NCI-H1105 treated with DMSO at 0.1 percent for 48 hours (cell line): ENCODE data around the gene NFIA.

ENCODE experiments used
- DNase-seq: peaks from one replicate; lab custom pipeline; 2025; lab: John Stamatoyannopoulos, UW

The NFIA gene

DNA sequence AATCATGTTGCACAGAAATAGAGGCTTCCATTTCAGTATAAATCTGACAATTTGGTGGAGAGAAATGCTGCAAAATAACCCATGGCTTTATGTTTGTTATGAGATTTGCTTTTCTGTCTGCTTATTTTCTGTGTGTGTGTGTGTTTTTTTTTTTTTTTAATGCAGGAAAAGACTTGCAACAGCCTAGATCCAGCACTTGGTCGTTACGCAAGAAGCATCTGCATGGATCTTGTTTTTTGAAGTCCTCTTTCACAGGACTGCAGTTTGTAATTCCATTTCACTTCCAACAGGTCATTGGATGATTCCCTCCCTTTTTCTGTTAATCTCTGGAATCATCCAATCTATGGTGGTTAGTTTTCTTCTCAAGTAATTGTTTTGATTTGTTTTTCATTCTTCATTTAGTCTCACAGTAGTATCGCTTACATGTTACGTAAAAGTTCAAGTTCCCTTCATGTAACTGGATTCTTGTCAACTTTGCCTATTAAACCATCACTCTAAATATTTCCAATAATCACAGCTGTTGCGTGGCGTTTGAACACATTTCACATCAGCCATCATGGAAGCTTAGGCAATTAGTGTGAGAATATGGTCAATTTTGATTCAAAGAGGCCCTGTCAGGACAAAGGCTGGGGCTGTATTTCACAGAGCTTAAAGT, 312.9 kb downstream of the NFIA start:
- no peak for DNase-seq

DNA sequence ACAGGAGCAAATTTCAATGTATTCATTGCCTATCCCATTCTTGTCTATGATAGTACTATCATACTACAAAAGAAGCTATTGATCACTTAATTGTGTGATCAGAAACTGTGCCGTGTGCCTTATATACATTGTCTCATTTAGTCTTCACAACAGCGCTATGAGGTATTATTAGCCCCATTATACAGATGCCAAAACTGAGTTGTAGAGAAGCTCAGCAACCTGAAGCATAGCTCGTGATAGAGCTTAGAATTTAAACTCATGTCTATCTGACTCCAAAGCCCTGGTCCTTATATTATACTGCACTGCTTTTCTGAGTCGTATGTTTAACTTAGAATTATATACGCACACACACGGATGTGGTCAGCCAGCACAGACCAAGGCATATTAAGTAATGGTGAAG, 315.1 kb downstream of the NFIA start:
- no peak for DNase-seq

DNA sequence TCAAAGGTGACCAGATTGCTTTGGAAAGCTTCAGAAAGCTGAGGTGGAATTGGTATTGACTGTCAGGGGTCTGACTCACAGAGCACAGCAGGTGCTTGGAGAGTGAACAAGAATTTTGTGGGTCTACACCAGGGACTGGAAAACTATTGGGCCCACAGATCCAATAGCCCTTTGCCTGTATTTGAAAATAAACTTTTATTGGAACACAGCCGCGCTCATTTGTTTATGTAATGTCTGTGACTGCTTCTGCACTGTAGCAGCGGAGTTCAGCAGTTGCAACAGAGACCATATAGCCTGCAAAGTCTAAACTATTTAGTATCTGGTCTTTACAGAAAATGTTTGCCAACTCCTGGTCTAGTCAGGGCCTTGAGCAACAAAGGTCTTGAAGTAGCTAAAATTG, 315.6 kb downstream of the NFIA start:
- no peak for DNase-seq

DNA sequence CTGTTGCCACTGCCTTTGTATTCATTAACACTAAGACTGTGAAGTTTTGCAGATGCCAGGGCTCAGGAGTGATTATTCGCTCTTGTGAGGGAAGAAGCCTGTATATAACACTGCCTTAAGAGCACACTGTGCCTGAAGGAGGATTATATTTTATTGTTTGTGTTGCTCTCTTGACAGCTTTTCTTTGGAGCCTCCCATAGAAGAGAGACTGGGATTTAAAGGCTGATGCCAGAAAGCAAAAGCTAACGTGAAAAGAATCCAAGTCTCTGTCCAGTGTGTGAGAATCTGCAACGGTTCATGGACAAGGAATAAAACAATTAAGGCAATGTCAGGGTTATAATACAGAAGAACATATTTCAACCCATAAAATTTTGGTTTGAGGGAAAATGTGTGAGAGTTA, 316.8 kb downstream of the NFIA start:
- no peak for DNase-seq

DNA sequence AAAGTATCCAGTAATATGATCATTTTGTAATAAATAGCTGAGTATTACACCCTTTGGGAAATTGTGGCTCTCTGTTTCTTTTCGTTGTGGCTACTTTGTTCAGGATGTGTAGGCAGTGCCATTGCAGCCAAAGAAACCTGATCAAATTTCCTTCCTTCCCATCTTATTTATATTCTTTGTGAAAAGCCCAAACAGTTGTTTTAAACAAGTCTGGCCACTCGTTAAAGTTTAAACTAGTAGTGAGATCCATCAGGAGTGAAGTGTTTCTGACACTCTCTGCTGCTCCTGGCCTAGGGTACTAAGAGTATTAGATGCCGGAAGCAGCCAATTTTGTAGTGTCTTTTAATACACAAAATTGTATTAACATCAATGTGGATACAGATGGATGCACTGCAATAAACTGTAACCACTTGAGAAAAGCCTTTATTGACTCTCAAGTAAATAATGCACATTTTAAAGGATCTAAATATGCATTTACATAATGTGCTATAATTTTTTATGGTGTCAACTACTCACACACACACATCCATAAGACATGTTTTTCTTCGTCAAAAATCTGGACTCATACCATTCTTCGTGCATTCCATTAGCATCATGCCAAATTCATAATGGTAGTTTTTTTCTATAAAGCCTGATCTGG, 317.9 kb downstream of the NFIA start:
- no peak for DNase-seq

DNA sequence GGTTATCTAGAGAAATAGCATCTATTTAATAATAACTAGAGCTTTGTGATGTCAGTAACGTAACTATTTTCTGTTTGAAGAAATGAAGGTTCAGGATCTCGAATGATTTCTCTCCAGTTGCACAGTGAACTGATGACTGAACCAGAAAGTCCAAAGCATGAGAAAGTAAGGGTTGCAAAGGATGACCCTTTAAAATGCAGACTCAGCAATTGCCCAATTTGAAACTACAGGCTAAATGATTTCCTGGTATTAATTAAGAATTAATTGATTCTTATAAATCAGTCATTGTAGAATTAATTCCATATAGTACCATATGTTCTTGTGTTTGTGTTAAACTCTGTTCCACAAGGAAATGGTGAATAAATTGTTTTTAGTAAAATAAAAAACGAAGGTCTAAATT, 318.6 kb downstream of the NFIA start:
- DNase-seq: no peak

DNA sequence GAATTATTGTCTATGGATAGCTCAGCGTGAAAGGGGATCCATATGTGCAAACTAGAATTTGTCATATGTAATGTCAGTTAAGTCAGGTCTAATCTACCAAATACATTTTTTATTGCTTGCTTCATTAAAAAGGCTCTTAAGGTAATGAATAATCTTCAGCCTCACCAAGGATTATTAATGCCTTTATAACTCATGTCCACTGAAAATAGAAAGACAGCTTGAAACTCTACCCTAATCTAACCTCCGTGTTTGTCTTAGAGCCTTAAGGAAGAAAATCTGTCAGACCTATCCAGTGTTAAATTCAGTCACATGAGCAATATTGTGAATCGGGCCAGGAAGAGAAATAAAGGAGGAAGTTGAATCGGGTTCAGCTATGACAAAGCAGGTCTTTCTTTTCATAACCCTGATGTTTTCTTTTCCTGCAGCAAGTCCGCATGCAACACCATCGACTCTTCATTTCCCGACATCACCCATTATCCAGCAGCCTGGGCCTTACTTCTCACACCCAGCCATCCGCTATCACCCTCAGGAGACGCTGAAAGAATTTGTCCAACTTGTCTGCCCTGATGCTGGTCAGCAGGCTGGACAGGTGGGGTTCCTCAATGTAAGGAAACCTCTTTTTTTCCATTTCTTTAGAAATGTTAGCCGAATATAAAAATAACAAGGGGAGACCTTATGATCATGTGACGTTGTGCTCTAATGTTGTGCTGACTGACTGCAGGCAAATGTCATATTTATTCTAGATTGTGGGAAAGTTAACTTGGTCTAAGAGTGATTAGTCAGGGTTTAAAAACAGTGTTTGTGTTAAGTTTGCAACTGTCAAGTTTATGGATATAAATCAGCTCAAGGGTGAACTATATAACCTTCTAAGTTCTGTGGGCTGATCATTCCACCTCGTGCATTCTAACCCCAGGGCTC, 321.6 kb downstream of the NFIA start:
- no peak for DNase-seq

DNA sequence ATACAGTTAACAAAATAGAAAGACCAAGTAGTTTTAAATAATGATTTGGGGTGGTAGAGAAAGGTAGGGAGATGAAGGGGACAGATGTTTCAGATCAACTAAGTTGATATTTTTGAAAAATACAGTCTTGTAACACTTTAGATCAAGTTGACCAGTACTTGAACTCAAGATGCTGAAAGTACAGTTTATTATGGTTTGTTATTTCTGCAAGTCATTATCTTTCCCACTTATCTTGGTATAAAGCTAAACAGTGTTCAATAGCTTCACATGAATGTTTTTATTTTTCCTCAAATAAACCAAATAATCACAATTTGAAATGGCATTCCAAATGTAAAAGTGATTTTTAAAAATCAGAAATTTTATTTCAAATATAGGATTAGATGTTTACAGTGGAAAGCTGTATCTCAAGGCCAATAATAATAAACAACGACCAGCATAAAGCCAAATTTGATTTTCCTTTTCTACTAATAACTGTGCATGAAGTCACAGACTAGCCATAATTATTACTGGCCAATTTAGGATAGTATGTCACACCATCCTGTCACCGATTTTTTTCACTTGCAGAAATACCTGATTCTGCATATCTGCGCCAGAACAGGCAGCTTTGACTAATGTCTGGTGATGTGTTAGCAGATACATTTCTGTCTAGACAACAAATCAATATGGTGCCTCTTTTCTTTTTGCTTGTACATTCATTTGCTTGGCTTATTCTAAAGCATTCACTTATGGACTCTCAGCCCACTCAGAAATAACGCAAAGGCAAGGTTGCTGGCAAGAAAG, 322.4 kb downstream of the NFIA start:
- no peak for DNase-seq

DNA sequence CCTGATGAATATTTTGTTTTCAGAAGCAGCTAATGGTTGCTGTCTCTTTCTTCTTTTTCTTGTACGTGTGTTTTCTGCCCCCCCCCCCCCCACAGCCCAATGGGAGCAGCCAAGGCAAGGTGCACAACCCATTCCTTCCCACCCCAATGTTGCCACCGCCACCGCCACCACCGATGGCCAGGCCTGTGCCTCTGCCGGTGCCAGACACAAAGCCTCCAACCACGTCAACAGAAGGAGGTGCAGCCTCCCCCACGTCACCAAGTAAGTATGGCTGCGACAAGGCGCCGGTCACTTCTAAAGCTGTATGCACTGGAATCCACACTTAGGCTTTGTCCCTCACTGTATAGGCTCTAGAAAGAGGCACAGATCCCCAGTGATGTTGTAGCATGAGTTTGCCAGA, 324.1 kb downstream of the NFIA start:
- DNase-seq: no peak

DNA sequence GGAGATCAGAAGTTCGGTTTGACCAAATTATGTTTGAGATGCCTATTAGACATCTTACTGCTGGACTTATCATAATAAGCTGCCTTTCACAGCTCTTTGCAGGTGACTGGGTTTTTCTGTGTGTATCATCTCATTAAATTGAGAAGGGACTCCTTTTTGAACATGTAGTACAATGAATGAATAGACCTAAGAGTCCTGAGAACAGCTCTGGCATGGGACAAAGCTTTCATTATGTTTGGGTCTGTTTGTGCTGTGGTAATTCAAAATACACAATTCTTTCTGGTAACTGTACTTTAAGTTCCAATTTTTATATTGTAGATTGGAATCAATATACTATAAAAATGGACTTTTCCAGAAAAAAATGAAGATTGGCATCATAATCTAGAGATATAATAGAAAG, 330.2 kb downstream of the NFIA start:
- DNase-seq: no peak

DNA sequence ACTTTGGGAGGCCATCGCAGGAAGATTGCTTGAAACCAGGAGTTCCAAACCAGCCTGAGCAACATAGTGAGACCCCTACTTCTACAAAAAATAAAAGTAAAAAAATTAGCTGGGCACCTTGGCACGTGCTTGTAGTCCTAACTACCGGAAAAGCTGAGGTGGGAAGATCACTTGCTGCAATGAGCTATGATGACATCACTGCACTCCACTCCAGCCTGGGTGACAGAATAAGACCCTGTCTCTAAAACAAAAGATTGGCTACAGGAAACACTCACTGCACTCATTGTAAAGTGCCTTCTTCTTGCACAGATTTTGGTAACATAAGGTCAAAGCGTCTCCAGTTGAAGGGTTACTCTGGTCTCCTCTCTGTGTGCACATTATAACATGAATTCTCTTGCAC, 336.8 kb downstream of the NFIA start:
- DNase-seq: no peak

DNA sequence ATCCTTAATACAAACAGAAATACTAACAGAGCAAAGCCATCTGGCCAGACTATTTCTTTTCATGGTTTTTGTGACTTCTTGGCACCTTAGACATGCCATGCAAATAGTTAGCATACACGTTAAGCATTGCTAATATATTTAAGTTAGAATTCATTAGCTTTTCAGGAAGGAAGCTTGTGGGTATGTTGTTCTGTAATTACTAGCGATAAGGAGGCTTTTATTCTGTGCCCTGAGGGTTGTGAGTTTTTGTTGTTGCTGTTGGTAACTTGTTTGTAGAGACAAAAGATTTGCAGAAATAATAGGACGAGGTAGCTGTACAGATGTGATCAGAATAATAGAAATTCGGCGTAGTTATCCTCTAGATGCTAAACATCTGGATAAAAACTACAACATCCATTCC, 337.3 kb downstream of the NFIA start:
- no peak for DNase-seq

DNA sequence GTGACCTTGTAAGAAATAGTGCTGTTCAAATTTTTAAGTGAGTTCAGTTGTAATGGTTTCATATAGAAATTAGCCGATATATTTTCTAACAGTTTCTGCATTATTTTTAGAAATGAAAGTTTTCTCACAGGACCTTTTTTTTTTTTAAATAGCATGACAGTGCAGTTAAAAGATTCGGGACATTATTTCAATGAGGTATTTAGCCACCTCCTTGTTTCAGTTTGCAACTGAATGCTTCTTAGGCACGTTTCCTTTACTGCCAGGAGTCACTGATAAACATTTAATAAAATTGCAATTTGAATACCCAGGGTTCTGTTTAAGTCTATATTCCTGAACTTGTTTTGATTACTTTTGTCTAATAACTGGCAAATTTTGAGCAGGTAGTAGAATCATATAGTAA, 337.9 kb downstream of the NFIA start:
- no peak for DNase-seq

DNA sequence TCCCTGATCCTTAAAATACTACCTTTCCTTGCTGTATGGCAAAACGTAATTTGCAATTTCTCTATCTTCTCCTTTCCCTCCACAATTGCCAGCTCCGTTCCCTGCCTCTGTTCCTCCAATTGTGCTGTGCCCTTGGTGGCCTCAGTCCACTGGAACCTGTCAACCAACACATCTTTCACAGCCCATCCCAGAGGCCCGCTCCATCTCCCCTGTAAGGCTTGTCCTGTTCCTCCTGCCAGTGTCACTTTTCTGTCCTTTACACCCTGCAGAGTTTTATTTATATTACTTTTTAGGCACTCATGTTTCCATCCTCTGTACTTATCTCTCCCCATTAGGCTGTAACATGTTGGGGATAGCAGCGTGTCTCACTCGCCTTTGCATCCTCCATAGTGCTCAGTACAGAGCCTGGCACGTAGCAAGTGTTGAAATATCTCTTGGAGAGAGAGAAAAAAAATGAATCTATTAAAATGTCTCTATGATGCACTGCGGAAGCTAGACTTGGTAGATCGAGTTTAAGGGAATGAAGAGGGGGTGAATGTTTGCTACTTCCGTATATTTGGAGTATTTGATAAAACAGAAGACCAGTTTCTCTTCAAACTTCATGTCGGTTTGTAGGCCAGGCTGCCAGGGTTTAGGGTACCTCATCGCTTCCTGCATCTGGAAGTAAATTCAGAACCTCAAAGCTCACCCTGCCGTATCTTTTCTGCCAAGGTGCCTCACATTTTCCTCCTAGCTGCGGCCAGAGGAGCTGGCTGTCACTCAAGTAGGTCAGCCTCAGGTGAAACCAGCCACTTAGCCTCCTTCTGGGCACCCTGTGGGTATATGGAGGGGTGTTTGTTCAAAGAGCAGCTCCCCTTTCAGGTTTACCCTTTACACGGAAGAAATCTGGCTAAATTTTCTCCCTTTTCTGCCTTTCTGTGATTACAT, 338.8 kb downstream of the NFIA start:
- no peak for DNase-seq

DNA sequence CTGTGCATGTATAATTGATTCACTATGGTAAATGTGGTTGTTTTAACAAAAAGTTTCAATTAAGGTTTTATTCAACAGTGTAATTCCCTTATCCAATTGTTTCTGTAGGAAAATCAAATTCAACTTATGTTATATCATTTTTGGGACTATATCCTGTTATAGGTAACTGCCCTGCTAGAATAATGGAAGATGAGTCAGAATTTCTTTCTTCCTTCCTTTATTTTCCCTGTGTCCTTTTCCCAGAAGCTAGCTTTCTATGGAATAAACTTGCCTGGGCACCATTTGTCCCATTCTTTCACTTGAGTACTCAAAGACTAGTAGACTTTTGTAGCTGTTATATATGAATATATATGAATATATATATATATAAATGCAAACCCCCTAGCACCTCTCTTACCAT, 341.3 kb downstream of the NFIA start:
- DNase-seq: no peak

DNA sequence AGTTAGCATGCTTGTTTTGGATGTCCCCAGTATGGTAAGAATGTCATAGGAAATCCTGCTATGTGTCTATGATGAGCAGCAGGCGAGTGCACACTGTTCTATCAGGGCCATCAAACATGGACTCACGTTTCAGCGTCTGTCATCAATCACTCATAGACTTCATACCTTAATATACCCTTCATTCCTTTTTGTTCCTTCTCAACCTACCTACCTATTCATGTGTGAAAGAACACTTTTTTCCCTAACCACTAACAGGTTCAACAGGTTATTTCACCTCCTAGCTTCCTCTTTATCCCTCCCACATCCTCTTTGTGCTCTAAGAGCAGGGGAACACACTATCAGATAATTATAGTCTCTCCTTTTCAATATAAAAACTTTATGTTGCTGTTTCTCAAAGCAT, 342.0 kb downstream of the NFIA start:
- DNase-seq: peak; percentile 30

DNA sequence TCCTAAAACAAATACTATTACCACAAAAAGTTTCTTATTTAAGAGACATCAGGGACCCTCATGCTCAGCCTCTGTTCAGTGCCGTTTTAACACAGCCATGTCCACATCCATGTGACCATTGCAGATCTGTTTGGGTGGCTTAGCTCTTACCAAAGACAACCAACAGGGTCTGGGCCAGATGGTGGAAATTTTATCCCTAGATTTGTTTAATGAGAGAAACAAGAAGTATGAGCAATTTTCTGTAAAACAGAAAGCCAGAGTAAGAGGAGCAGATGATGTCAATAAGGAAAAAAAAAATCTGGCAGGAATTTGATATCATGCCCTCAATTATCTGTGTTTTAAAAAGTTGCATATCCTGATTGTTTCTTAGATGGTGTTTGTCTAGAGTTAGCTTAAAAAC, 342.7 kb downstream of the NFIA start:
- no peak for DNase-seq

DNA sequence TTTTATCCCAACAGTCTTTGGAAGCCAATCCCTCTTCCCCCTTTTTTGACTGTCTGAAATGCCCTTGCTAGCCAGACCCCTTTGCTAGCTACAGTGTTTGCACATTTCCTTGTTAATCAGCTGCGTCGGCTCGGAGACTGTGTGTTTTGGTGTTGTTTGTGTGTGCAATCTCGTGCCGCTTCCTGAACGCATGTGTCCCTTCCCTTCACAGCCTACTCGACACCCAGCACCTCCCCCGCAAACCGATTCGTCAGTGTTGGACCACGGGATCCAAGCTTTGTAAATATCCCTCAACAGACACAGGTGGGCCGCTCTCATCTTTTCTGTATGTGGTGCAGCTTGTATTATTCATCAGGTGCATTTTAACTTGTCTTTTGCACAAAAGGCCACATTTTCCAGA, 343.9 kb downstream of the NFIA start:
- no peak for DNase-seq

DNA sequence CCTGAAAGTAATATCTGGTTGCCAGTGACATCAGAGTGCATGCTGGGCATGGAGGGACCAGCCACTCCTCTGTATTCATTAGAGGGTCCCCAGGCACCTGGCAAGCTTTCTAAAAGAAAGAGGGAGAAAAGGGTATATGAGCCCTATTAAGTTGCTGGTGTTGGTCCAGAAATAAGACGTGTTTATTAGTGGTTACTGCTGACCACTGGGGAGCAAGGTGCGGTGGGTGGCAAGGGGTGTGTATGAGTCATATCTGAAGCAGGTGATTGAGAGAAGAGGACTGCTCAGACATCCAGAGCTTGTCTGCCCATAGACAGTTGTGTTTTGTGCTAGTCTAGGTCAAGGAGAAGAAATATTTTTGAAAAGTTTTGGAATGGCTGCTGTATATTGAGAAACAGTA, 344.5 kb downstream of the NFIA start:
- DNase-seq: no peak

DNA sequence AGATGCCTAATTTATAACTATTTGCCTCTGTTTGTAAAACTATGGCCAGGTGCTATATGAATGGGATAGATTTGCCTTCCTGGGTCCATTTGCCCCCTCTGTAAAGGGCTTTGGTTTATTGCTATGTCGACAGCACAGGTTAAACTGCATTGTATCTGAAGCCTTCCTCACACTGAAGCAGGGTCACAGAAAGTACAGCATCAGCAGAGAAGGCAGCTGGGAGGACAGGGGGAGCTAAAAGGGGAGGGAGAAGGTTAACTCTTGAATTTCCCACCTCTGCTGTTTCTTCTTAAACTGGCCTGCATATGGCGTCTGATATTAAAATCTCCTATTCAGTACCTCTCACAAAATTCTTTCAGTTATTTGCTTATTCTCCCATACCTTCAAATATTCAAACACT, 345.1 kb downstream of the NFIA start:
- DNase-seq: no peak

DNA sequence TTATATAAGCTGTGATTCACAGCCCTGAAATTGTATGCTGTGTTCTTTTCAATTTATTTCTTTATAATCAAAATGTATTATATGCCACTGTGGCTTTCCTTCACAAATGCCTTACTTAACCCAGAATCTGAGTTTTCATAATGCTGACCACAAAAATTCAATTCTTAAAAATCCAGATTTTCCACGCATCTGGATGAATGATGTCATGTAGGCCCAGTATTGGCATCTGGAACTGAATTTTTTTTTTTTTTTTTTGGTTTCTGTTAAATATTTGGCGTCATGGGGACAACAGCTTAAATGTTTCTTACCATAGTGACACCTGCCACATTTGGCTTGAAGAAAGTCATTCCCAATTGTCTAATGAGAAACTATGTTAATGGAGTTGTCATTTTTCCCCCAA, 345.8 kb downstream of the NFIA start:
- DNase-seq: no peak
